Putamen (tissue), 1 donor: ENCODE measurements around the gene ZNF473.

Experiments
- DNase-seq: peaks from one replicate; pipeline ENCODE4 v3.0.0-alpha.2; 2016; ENCODE audit warnings: low spot score

ZNF473 gene

GRCh38 chr19:50025794-50026549 is at the start of gene ZNF473:
TSS of gene ZNF473 (plus strand) at chr19:50026005. CDS start at chr19:50031083, 5,078 bp downstream.
- DNase-seq, result peak; percentile 95

- DNase-seq, result no peak
These were observed 49.3 kb upstream of the ZNF473 start for GRCh38 chr19:49976496-49976895.

GRCh38 chr19:49977076-49977475 is 48.7 kb upstream of the ZNF473 start:
- DNase-seq, result no peak

- DNase-seq, result no peak
These were observed 47.9 kb upstream of the ZNF473 start for GRCh38 chr19:49977881-49978280.

GRCh38 chr19:49978324-49978723 is 47.5 kb upstream of the ZNF473 start:
- no peak for DNase-seq

GRCh38 chr19:49981603-49982593 is 43.9 kb upstream of the ZNF473 start:
- DNase-seq, result no peak

- DNase-seq, result no peak
These were observed 42.1 kb upstream of the ZNF473 start for GRCh38 chr19:49983645-49984229.

- DNase-seq, result no peak
These were observed 41.3 kb upstream of the ZNF473 start for GRCh38 chr19:49984491-49984890.

GRCh38 chr19:49985871-49986270 is 39.9 kb upstream of the ZNF473 start:
- DNase-seq, result no peak

- DNase-seq, result no peak
These were observed 39.5 kb upstream of the ZNF473 start for GRCh38 chr19:49986354-49986753.

- peak; percentile 60 for DNase-seq
These were observed 38.6 kb upstream of the ZNF473 start for GRCh38 chr19:49987159-49987698.

- DNase-seq, result no peak
These were observed 37.8 kb upstream of the ZNF473 start for GRCh38 chr19:49988007-49988406.

GRCh38 chr19:49988433-49988832 is 37.4 kb upstream of the ZNF473 start:
- DNase-seq, result peak; percentile 47

GRCh38 chr19:49997709-49998108 is 28.1 kb upstream of the ZNF473 start:
- DNase-seq, result no peak

- no peak for DNase-seq
These were observed 26.3 kb upstream of the ZNF473 start for GRCh38 chr19:49999371-50000010.

- DNase-seq, result no peak
These were observed 25.6 kb upstream of the ZNF473 start for GRCh38 chr19:50000038-50000840.

GRCh38 chr19:50000841-50001557 is 24.8 kb upstream of the ZNF473 start:
- no peak for DNase-seq

- no peak for DNase-seq
These were observed 24.0 kb upstream of the ZNF473 start for GRCh38 chr19:50001775-50002174.

GRCh38 chr19:50002386-50002960 is 23.3 kb upstream of the ZNF473 start:
- no peak for DNase-seq

- DNase-seq, result no peak
These were observed 22.5 kb upstream of the ZNF473 start for GRCh38 chr19:50003254-50003788.
